DMS153 (cell line): Measurements from ENCODE around the gene EXOC4.
"Not testable (repeated sequence)": the region's sequence is repeated elsewhere in the genome, so short reads cannot be mapped to it uniquely, and the experiment has no call there.

Experiments used
- DNase-seq: peaks from one replicate; lab custom pipeline; 2025; lab: John Stamatoyannopoulos, UW

Gene EXOC4

GRCh38 chr7:133751079-133751478 is 498.2 kb downstream of the EXOC4 start:
- DNase-seq = no peak

GRCh38 chr7:133753513-133753912 is 500.6 kb downstream of the EXOC4 start:
- no peak for DNase-seq

GRCh38 chr7:133754708-133755107 is 501.8 kb downstream of the EXOC4 start:
- no peak for DNase-seq

- no peak for DNase-seq
Measured at GRCh38 chr7:133755901-133756300, 503.0 kb downstream of the EXOC4 start.

GRCh38 chr7:133761443-133761842 is 508.6 kb downstream of the EXOC4 start:
- DNase-seq = no peak

GRCh38 chr7:133763076-133763640 is 510.3 kb downstream of the EXOC4 start:
- no peak for DNase-seq

GRCh38 chr7:133769668-133770067 is 516.8 kb downstream of the EXOC4 start:
- DNase-seq = no peak

- no peak for DNase-seq
Measured at GRCh38 chr7:133770863-133771492, 518.1 kb downstream of the EXOC4 start.

- DNase-seq = no peak
Measured at GRCh38 chr7:133771788-133772419, 519.0 kb downstream of the EXOC4 start.

GRCh38 chr7:133773601-133774000 is 520.7 kb downstream of the EXOC4 start:
- DNase-seq = no peak

GRCh38 chr7:133775201-133775600 is 522.3 kb downstream of the EXOC4 start:
- DNase-seq = no peak

GRCh38 chr7:133776266-133776665 is 523.4 kb downstream of the EXOC4 start:
- DNase-seq = no peak

GRCh38 chr7:133777701-133778100 is 524.8 kb downstream of the EXOC4 start:
- no peak for DNase-seq

- no peak for DNase-seq
Measured at GRCh38 chr7:133778472-133778871, 525.6 kb downstream of the EXOC4 start.

GRCh38 chr7:133779538-133779937 is 526.7 kb downstream of the EXOC4 start:
- DNase-seq = not testable (repeated sequence)

- no peak for DNase-seq
Measured at GRCh38 chr7:133780912-133781311, 528.0 kb downstream of the EXOC4 start.

- no peak for DNase-seq
Measured at GRCh38 chr7:133781486-133782090, 528.7 kb downstream of the EXOC4 start.

- DNase-seq = no peak
Measured at GRCh38 chr7:133782470-133782869, 529.6 kb downstream of the EXOC4 start.

GRCh38 chr7:133783276-133783675 is 530.4 kb downstream of the EXOC4 start:
- no peak for DNase-seq

- DNase-seq = no peak
Measured at GRCh38 chr7:133784486-133785001, 531.7 kb downstream of the EXOC4 start.

- DNase-seq = no peak
Measured at GRCh38 chr7:133786401-133786937, 533.6 kb downstream of the EXOC4 start.

- no peak for DNase-seq
Measured at GRCh38 chr7:133789974-133790373, 537.1 kb downstream of the EXOC4 start.

- DNase-seq = no peak
Measured at GRCh38 chr7:133790911-133791310, 538.0 kb downstream of the EXOC4 start.
